ENCODE results near the gene ABHD17A.

GRCh38 chr19:1836458-1837221 lies 48.7 kb downstream of the ABHD17A start:
- no peak for TF ChIP-seq CTCF (conservative IDR thresholded peaks at IDR 0.05; ENCODE audit: low read depth, low read length)
- no peak for TF ChIP-seq EZH2 (IDR thresholded peaks at IDR 0.05; ENCODE audit: low read length, unreplicated experiment)

All from PC-3 (cell line).